MV-4-11 (cell line): ENCODE results near the gene SMC6.
A peak's percentile ranks its signal among the peaks of the same experiment; 100 is the strongest.

Source experiments
- DNase-seq: peaks from one replicate; lab custom pipeline; 2025; lab: John Stamatoyannopoulos, UW

Gene SMC6, protein sequence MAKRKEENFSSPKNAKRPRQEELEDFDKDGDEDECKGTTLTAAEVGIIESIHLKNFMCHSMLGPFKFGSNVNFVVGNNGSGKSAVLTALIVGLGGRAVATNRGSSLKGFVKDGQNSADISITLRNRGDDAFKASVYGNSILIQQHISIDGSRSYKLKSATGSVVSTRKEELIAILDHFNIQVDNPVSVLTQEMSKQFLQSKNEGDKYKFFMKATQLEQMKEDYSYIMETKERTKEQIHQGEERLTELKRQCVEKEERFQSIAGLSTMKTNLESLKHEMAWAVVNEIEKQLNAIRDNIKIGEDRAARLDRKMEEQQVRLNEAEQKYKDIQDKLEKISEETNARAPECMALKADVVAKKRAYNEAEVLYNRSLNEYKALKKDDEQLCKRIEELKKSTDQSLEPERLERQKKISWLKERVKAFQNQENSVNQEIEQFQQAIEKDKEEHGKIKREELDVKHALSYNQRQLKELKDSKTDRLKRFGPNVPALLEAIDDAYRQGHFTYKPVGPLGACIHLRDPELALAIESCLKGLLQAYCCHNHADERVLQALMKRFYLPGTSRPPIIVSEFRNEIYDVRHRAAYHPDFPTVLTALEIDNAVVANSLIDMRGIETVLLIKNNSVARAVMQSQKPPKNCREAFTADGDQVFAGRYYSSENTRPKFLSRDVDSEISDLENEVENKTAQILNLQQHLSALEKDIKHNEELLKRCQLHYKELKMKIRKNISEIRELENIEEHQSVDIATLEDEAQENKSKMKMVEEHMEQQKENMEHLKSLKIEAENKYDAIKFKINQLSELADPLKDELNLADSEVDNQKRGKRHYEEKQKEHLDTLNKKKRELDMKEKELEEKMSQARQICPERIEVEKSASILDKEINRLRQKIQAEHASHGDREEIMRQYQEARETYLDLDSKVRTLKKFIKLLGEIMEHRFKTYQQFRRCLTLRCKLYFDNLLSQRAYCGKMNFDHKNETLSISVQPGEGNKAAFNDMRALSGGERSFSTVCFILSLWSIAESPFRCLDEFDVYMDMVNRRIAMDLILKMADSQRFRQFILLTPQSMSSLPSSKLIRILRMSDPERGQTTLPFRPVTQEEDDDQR

DNA sequence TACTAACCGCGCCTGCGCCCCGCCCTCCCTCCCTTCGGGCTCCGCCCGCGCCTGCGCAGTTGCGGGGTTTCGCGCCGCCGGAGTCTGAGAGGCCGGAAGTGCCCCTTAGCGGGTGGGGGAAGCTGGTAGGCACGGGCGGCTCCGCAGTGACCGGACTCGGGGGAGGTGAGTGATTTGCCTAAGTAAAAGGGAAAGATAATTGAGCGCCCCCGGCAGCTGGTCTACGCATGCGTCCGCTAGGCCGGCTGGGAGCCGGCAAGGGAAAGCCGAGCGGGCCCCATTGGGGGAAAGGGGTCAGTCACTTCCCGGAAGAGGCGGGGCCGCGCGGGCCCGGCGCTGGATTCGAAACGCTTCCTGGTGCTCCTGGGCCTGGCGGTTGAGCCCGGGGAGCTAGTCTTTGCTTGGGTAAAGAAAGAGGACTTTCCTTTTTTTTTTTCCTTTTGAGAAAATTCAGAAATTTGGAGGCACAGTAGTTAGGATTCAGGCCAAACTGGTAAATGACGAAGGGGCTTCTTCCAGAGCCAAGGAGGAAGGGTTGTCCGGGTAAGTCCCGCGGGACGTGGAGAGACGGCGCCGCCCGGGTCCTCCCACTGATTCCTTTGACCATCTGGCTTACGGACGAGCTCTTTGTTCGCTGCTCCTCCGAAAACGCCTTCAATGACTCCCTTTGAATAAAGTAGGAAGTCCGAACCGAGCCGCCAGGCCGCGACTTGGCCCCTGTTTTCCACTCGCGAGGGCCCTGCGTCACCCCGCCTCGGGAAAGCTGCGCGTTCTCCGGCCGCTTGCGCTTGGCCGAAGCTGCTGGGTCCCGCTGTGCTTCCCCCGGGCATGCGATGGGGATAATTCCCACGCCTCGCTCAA is at the start of gene SMC6, which contains the start of gene GEN1:
TSS of gene SMC6 (minus strand) at position 8 of the 861 bp plus-strand sequence. CDS start 7,864 bp downstream, outside the sequence.
TSS of gene GEN1 (plus strand) at position 336 of the 861 bp plus-strand sequence. CDS start 5,806 bp downstream, outside the sequence.
- DNase-seq: peak; percentile 88

DNA sequence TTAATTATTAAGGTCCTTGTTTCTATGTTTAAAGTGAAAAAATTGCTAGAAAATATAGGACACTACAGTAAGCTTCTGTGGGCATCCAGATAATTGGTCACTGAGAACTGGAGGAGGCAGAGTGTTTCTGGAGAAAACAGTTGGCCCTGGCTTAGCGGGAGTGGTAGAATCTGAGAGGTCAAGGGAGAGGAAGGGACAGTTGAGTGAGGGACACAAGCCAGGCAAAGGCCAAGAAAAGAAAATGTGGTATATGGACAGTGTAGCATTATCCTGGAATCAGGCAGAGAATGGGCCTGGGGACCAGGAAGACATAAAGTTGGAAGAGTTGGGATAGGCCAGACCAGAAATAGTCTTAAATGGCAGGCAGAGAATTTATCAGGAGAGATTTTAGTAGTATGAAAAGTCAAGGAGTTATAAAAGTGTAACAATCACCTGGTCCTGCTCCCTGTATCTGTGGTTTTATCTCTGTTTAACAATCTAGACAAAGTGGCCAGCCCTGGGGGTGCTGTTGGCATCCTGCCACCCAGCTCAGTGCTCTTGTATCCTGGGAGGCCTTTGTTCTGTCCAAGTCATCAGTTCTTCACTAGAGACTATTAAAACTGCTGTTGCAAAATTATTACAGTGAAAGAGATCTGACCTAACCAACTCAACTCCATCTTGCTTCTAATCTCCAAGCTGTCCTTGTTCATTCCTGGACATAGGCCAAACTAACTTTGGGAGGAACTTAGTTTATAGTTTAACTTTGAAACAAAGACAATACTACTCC is 47.3 kb upstream of the SMC6 start:
- DNase-seq: no peak

DNA sequence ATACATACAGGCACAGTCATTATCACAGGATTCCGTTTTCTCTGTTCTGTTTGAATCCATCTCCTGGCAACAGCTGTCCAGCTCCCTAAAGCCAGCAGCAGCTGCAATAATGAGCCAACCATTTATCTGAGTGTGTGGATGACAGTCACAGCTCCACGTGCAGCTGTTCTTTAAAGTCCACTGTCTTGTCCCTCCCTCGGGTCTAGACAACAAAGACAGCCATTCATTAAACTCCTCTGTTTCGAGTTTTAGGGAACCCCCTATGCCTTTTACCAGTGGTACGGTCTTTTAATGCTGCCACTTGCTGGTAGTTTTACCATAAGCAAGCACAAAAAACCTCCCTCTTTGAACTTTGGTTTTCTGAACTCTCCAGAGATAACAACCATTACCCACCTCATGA is 46.6 kb upstream of the SMC6 start:
- DNase-seq: no peak

DNA sequence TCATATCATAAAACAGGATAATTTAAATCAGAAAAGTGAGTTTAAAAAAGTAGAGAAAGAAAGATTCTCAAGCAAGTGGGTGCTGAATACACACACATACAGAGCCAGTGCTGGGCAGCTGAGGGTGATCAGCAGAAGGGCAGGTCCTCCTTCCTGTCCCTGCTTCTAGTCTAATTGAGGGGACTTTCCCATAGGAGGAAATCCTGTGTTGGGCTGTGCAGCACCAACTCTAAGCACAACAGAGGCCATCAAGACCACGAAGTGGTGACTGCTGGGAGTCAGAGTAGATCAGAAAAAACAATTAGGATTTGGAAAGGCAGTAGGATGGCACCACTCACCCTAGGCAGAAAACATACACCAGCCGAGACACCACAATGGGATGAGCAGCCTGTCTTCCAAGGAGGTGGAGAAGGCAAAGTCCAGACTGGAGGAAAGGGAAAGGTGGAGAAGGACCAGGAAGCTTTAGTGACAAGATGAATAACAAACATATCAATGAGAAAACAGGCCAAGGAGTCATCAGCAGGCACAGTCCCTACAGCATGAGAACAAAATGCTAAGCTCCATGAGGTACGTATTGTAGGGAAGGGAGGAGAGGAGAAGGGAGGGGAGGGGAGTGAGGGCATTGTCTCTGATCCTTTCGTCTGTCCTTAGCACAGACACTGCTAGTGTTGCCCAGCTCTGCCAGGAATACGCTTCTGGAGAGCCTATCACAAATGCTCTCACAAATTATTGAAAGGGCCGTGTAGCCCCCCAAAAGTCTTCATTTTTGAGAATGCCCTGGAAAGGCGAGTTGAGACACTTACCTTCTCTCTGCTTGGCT is 45.9 kb upstream of the SMC6 start:
- DNase-seq: no peak

DNA sequence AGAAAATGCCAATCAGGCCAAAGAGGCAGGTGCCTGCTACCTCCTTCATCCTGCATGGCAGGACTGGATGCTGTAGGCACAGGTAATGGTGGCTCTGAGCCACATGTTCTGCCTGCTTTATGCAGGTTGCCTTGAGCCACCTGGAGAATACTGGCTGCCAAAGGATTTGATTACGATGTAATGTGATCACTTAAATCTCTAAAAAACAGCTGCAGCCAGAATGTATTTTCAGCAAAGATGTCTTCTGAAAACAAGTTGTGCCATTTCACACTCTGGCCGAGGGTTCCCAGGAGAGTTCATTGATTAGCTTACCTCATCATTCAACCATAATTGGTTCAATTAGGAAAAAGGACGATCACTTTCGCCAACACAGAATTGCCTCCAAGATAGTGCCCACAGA is 44.7 kb upstream of the SMC6 start:
- no peak for DNase-seq

DNA sequence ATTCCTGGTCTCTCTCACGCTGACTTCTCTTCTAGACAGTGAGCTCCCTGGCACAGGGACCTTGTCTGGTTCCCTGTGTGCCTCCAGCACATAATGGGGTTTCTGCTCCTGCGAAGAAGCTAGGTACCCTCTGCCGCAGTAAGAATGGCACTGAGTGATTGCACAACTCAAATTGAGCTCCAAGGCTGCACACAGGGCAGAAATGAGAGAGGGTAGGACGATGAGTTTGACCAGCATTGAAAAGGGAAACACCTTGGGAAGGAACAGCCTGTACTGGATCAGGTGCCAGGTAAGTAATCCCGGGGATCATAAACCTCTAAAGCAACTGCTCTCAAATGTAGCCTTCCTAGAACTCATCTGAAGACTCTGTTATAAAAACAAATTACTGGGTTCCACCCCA is 41.7 kb upstream of the SMC6 start:
- DNase-seq: no peak

DNA sequence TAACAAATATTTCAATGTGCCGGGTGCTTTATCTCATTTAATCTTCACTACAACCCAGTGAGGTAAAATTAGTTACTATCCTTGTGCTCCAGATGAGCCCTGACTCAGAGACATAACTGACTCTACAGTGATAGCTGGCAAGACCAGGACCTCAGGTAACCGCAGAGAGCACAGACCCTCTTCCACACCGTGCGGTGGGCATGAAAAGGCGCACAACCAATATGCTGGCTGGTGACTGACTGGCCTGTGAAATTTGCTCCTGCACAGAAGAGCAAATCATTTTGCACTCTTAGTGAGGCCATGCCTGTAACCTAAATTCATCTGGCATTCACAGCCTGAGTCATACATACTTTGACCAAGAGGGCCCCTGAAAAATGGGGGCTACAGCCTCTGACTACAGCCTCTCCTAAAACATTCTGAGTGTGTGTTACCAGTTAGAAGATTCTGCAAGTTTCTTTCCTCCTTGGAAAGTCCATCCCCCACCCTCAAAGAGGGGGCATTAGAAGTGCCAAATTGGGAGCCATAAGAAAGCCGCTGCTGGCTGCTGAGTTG is 40.3 kb upstream of the SMC6 start:
- DNase-seq: no peak

DNA sequence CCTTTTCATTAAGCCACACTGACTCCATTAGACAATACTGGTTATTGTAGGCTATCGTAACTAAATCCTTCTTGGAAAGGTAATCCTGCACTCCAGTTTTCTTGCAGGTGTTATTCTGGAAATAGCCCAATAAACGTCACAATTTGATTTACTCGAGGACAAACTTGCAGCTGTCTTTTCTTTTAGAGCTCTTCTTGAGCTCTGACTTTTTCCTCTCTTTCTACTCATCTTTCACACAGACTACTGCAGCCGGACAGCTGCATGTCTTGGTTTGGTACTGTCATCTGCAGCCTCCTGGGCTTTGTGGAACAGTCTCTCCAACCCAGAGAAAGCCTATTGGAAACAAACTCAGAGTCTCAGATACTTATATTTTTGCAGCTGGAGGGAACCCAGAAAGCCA is 39.7 kb upstream of the SMC6 start:
- DNase-seq: no peak

DNA sequence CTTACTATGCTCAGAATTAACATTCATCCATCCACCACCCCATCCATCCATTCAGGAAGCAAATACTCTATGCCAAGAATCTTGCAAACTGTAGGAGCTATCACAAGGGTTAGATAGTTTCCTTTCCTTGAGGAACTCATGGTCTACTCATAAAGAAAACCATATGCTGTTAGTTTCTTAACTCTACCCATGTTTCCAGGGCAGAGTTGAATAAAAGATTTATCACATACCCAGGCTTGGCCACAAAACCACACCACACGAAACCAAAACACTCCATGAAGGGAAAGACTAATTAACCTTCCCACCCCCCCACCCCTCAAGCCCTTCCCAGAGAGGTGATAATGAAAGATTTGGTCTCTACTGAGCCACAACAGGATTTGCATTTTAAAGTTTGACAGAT is 38.9 kb upstream of the SMC6 start:
- peak; percentile 49 for DNase-seq

DNA sequence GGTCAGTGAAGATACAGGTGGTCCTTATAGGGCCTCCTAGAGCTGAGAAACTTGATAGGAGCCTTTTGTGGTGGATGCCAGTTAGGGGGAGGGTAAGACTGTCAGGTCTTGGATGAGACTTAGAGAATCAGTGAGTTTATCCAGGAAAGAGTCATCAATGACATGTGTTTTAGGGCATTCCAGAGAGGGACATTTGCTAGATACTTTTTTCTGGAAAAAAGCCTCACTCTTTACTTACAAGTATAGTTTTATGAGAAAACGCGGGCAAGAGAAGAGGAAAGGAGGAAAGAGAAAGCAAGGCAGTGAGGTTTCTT is 38.2 kb upstream of the SMC6 start:
- no peak for DNase-seq

DNA sequence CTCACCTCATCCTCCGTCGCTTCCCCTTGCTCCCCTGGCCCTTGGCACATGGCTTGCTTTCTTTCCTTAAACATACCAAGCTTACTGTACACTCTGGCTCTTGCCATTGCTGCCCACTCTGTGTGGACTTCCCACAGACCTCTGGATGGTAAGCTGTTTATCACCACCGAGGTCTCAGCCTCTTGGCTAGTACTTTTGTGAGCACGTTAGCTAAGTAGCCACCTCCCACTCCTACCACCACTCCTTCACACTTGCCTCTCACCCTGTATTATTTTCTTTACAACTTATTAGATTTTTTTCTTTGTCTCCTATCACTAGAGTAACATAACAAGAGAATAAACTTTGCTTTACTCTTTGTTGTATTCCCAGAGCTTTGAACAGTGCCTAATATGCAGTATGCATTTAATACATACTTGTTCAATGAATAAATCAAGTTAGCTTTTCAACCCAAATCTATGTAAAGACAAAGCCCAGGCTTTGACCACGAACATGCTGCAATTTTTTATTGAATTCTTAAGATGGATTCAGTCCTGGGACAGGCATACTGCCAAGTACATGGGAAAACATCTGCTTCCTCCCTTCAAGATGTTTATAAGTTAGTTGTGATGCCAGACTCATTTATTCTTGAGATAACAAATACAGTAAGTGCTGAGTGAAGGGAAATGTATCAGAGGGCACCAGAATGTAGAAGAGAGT is 37.7 kb upstream of the SMC6 start:
- no peak for DNase-seq

DNA sequence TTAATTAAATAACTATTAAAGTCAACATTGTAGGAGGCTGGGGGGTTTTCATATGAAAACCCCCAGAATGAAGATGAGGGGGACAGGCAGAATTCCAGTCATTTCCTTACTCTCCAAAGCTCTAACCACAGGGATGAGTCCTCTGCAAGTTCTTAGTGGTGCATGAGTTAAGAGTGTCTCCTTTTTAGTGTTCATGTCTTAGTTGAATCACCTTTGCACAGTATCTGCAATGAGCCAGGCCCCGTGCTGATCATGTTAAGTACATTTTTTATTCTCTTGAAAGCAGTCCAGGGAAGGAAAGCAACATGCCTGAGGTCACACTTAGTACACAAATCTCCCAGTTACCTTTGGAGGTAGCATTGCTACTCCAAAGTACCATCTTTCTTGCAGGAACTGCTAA is 36.9 kb upstream of the SMC6 start:
- no peak for DNase-seq

DNA sequence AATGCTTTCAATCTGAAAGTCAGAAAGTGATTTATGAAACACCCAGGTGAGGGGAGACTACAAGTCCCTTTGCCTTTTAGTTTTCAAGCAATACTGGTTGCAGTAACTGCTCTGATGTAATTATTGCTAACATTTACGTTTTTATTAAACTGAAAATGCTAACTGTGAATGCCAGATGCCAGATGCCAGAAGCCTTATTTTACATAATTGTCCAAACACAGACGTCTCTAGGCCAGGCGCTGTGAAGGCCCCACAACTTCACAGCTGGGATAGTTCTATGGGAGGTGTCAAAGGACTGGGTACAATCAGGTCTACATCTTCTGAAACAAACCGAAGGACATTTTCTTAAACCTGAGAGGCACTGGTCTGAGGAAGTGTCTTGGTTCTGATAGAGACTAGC is 35.2 kb upstream of the SMC6 start:
- no peak for DNase-seq

DNA sequence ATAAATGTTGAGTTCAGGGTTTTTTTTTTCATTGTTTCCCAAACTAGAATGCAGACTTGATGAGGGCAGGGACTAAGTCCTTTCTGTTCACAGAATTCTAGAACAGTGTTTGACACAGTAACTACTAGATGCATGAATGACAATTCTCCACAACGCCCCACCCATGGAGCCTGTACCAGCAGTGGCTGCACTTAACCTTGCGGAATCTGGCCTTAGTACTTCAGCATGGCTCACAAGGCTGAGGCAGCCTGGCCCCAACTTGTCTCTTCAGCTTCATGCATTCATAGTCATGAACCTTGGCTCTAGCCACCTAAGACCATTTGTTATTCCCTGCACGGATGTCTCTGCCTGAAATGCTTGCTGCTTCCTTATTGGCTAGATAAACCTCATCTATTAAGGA is 33.1 kb upstream of the SMC6 start:
- no peak for DNase-seq

DNA sequence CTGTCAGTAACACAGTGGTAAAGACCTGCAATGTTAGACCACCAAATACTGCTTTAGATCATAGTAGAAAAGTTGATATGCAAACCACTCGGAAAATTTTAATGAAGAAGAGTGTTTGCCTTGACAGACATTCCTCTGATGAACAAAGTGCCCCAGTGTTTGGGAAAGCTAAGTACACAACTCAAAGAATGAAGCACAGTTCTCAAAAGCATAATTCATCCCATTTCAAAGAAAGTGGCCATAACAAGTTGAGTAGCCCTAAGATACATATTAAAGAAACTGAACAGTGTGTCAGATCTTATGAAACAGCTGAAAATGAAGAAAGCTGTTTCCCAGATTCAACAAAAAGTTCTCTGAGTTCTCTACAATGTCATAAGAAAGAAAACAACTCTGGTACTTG is 27.9 kb upstream of the SMC6 start:
- DNase-seq: no peak

DNA sequence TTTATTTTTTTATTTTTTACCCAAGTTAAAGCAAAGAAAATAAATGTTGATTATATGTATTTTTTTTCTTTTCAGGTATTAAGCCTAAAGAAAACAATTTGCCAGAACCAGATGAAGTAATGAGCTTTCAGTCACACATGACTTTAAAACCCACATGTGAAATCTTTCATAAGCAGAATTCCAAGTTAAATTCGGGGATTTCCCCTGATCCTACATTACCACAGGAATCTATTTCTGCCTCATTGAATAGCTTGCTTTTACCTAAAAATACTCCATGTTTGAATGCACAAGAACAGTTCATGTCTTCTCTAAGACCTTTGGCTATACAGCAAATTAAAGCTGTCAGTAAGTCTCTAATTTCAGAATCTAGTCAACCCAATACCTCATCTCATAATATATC is 26.9 kb upstream of the SMC6 start:
- DNase-seq: no peak

DNA sequence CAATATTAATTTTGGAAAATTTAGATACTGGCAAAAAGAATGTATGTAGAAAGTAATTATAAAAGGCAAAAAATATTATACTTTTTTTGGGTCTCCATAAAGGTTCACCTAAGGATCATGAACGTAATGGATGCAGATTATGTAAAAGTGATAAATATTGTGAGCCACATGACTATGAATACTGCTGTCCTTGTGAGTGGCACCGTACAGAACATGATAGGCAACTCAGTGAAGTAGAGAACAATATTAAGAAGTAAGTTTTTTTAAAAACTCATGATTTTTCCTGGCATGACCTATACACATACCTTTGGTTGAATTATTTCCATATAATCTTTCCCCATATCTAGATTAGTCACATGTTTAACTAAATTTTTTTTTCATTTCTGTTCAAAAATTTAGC is 18.9 kb upstream of the SMC6 start:
- DNase-seq: no peak

DNA sequence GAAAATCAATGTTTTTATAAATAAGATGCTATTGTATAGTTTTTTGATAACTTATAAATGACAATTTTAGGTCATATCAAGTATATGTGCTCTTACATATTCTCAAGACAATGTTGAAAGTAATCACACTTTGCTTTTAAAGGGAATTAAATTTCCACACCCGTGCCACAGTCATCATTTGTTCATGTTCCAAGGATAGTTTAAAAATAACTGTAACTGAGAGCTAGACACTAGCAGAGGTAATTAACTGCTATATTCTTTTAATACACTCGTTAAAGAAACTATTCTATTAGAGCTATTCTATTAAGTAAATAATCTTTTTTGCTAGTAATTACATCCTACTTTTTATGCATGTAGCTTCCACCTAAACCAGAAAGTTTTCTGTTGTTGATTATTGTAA is 18.3 kb upstream of the SMC6 start:
- DNase-seq: no peak

DNA sequence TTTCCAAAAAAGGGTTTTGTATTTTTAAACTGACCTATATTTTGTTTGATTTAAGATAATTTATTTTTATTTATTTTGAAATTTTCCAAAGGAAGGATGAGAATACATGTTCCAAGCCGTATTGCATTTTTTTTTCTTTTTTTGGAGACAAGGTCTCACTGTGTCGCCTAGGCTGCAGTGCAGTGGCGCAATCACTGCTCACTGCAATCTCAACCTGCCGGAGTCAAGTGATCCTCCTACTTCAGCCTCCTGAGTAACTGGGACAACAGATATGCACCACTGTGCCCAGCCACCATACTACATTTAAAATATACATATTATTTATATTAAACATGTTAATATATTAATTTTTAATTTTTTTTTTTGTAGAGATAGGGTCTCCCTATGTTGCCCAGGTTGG is 15.3 kb upstream of the SMC6 start:
- DNase-seq: no peak
